Type B pancreatic cell (in vitro differentiated cells): Measurements from ENCODE around the gene STEAP1B. TPM values are rescaled to one million over a fixed set of nuclear protein-coding genes. Genes with fewer than 3 reads are reported as not detected.
A peak's percentile ranks its signal among the peaks of the same experiment; 100 is the strongest.
"Not testable (repeated sequence)": the region's sequence is repeated elsewhere in the genome, so short reads cannot be mapped to it uniquely, and the experiment has no call there.

ENCODE experiments used
- DNase-seq: peaks from one replicate; pipeline ENCODE4 v3.0.0; 2021; ENCODE audit warnings: mixed read lengths; ENCODE audit not compliant: unreplicated experiment; ENCODE audit errors: extremely low spot score
- H3K27ac Mint-ChIP-seq: 2 replicates; pipeline ENCODE4 v1.8.0; 2021; ENCODE audit warnings: mild to moderate bottlenecking, mixed read lengths
- H3K27me3 Mint-ChIP-seq: 2 replicates; pipeline ENCODE4 v1.8.0; 2021; ENCODE audit warnings: mixed read lengths
- H3K36me3 Mint-ChIP-seq: 2 replicates; pipeline ENCODE4 v1.8.0; 2021; ENCODE audit warnings: mixed read lengths
- H3K4me1 Mint-ChIP-seq: one replicate; pipeline ENCODE4 v1.8.0; 2021; ENCODE audit warnings: mixed read lengths; ENCODE audit not compliant: unreplicated experiment
- H3K4me3 Mint-ChIP-seq: 2 replicates; pipeline ENCODE4 v1.8.0; 2021; ENCODE audit warnings: mild to moderate bottlenecking, mixed read lengths
- H3K9me3 Mint-ChIP-seq: 2 replicates; pipeline ENCODE4 v1.8.0; 2021; ENCODE audit warnings: mixed read lengths
- long read RNA-seq: library from polyadenylated mRNA; unstranded; transcript quantifications from one replicate; pipeline ENCODE4 v2.0.0, GENCODE V29; 2020
- total RNA-seq: library from RNA; stranded (reverse); gene quantifications from 2 replicates; pipeline ENCODE4 v1.2.1, GENCODE V29; 2021; ENCODE audit warnings: low replicate concordance
- TF ChIP-seq, protein P1 (sequence below): fragments of 200-600 bp; sonication (generic); conservative IDR thresholded peaks from 2 replicates; pipeline ENCODE4 v1.5.0; 2021; ENCODE audit warnings: antibody characterized with exemption, mild to moderate bottlenecking

The STEAP1B gene
- total RNA-seq = 2.0 TPM in 1 of 2 replicates, not detected in the other
- long read RNA-seq, partial matches to known transcripts = 0 of 1 reads
- long read RNA-seq, other reads (novel, unspliced or antisense) = 1 of 1 reads

DNA sequence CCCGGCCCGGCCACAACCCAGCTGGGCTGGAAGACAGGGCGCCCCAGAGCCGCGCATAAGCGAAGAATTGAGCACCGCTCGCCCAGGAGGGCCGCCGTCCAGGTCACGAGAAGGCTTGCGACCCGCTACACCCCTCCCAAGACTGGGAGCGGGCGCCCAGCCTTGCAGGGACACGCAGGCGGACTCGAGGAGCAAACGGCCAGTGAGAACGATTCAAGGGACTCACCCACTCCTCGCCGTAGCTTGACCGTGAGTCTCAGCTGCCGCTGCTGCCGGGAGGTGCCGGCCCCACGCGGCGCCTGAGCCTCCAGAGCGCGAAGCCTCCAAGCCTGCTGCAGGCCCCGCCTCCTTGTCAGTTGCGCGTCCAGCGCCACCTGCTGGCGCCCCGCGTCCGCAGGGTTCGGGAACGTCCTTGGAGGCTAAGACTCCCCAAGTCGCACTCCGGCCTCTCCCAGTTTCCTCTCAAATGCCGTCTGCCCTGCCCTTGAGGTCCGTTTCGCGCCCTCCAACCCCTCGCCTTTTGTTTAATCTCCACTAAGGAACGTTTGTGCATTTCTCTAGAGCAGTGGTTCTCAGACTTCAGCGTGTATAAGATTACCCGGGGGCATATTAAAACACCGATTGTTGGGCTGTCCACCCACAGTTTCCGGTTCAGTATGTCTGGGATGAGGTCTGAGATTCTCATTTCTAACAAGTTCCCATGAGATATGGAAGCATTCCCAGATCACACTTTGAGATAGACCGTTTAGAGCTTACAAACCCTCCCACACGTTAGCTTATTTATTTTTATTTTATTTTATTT lies at the start of gene STEAP1B:
Gene STEAP1B, minus strand, starts transcription at position 301 of the 802 bp plus-strand sequence. CDS start 5,333 bp downstream, outside the sequence.
- H3K36me3 Mint-ChIP-seq, H3K9me3 Mint-ChIP-seq: not testable (repeated sequence)
- peak; percentile 91 for DNase-seq
- TF ChIP-seq, protein P1, sequence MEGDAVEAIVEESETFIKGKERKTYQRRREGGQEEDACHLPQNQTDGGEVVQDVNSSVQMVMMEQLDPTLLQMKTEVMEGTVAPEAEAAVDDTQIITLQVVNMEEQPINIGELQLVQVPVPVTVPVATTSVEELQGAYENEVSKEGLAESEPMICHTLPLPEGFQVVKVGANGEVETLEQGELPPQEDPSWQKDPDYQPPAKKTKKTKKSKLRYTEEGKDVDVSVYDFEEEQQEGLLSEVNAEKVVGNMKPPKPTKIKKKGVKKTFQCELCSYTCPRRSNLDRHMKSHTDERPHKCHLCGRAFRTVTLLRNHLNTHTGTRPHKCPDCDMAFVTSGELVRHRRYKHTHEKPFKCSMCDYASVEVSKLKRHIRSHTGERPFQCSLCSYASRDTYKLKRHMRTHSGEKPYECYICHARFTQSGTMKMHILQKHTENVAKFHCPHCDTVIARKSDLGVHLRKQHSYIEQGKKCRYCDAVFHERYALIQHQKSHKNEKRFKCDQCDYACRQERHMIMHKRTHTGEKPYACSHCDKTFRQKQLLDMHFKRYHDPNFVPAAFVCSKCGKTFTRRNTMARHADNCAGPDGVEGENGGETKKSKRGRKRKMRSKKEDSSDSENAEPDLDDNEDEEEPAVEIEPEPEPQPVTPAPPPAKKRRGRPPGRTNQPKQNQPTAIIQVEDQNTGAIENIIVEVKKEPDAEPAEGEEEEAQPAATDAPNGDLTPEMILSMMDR = peak; percentile 81
- peaks cover 14% of the 10 kb centered on the region for H3K4me1 Mint-ChIP-seq
- H3K4me3 Mint-ChIP-seq = peak within 1 kb of the TSS; percentile 74
- H3K27me3 Mint-ChIP-seq = peaks cover 31% of the 10 kb centered on the region
- peak within 1 kb of the TSS; percentile 50 for H3K27ac Mint-ChIP-seq

DNA sequence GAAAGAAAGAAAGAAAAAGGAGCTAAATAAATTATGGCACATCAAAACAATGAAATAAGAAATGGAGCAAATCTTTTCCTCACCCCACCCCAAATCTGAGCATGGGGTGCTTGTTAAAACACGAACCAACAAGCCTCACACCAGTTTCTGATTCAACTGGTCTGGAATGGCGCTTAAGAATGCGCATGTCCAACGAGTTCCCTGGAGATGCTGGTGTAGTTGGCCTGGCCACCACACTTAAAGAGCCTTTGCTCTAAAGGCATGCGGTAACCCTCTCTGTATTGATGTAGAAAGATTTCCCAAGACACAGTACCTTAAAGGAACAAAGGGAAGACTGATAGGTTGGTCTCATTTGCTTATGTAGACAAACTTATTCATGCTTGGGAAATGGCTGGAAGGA lies 49.1 kb upstream of the STEAP1B start:
- Mint-ChIP-seq H3K27ac (no peak overlapping the region), H3K9me3 (no peaks in the 10 kb centered on the region), H3K4me3 (peak overlapping the region; percentile 88), H3K36me3 (no peaks in the 10 kb centered on the region), H3K4me1 (no peaks in the 10 kb centered on the region), H3K27me3 (peaks cover 73% of the 10 kb centered on the region)
- no peak for DNase-seq
- TF ChIP-seq, protein P1 = no peak

DNA sequence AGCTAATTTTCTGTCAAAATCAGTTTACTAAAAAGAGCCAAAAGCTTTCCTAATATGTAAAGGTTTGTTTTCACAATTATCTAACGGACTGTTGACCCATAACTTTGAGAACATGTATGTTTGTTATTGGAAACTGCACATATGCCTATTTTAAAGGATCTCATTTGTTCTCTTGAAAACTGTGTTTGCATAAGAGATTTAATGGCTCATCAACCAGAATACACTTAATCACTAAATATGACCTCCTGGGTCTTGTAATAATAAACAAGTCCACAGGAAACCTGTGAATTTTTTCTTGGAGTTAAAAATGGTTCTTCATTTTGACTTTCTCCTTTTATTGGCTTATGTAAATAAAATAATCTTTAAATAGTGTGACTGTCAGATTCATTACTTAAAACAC lies 48.3 kb upstream of the STEAP1B start:
- Mint-ChIP-seq H3K9me3 (no peaks in the 10 kb centered on the region), H3K4me1 (no peaks in the 10 kb centered on the region), H3K4me3 (no peak overlapping the region), H3K27ac (no peak overlapping the region), H3K36me3 (no peaks in the 10 kb centered on the region), H3K27me3 (peaks cover 65% of the 10 kb centered on the region)
- DNase-seq = no peak
- TF ChIP-seq, protein P1 = no peak

DNA sequence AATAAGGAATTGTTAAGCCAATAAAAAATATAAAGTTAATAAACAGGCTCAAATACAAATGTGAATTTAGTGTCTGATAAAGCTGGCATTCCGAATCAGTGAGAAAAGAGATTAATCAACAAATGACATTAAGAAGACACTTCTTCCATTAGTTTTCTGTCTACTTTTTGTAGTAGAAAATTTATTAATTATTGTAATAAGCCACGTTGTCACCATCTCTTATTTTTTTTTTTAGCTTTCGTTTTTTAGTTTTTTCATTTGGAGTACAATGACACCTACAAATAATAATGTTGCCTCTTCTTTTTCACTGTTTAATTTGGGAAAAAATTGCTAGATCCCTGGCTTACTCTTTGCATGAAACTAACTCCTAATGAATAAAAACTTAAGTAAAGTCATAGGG lies 46.8 kb upstream of the STEAP1B start:
- Mint-ChIP-seq H3K4me3 (no peak overlapping the region), H3K9me3 (no peaks in the 10 kb centered on the region), H3K4me1 (no peaks in the 10 kb centered on the region), H3K27me3 (peaks cover 53% of the 10 kb centered on the region), H3K27ac (no peak overlapping the region), H3K36me3 (no peaks in the 10 kb centered on the region)
- TF ChIP-seq, protein P1 = no peak
- DNase-seq = no peak

DNA sequence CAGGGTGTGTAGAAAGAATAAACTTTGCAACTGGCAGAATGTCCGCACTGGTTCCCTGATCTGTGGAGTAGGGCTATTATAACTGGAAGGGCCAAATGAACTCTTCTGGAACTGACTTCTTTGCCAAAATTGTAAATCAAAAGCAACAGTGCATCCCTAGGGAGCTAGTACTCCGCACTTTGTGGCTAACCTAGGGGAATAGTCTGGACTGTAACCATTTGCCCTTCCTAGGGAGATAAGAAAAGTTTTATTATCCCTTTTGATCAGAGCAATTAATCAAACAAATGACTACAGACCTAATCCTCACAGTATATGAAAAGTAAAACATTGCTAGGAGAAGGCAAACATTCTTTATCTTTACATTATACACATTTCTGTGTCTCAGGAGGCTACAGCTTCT lies 45.5 kb upstream of the STEAP1B start:
- Mint-ChIP-seq H3K9me3 (no peaks in the 10 kb centered on the region), H3K4me3 (no peak overlapping the region), H3K36me3 (no peaks in the 10 kb centered on the region), H3K27me3 (peaks cover 41% of the 10 kb centered on the region), H3K27ac (no peak overlapping the region), H3K4me1 (no peaks in the 10 kb centered on the region)
- TF ChIP-seq, protein P1 = no peak
- DNase-seq = no peak
